ENCODE measurements around the gene AGPAT1. TPM values are rescaled to one million over a fixed set of nuclear protein-coding genes. Genes with fewer than 3 reads are reported as not detected.
A peak's percentile ranks its signal among the peaks of the same experiment; 100 is the strongest.

The AGPAT1 gene
- total and polyA plus RNA-seq, 10 of the 15 experiments (the other 5 are each of a cell fraction or from before 2014, with no cell fraction given): 13.9 to 39.5 (median 24.7) TPM

DNA sequence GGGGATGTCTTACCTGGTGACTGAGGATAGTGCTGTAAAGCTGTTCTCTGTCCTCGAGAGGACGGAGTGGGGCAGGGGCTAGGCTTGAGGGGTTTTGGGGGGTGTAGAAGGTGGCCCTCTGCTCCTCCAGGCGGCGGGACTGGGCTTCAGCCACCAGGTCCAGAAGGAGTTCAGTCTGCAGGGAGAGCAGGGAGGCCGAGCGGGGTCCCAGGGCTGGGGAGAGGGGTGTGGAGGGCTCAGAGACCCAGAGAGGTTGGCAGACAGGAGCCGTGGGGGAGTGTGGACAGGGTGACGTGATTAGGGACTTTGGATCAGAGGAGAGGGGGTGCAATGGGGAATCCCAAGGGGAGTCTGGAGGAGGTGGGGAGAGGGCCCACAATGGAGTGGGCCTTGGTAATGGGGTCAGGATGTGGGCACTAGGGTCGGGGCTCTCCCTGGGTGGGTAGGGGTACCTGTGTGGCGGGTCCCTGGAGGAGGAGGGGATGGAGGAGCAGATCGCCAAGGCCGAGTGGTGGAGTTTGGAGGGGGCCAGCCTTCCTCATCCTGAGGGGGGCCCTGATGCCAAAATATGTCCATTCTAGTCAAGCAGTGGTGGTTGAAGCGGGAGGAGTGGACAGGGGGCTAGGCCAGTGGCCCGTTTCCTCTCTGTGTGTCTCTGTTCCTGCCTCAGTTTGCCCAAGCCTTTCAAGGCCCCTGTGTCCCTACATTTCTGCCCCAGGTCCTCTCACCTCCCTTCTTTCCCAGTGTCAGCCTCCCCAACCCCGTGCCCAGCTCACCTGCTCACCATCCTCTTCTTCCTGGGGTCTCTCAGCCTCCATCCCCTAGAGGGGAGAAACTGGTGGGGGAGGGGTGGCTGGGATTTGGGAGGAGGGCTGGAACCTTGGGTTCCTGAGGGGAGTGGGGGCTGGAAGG, 16.1 kb upstream of the AGPAT1 start:
- Histone ChIP-seq H3K79me2 (ENCODE audit: control insufficient read depth, insufficient read depth, low read length) (peaks cover 58% of the 10 kb centered on the region), H3K27ac (ENCODE audit: control insufficient read depth, insufficient read depth) (peak overlapping the region; percentile 100), H3K4me1 (ENCODE audit: control insufficient read depth, insufficient read depth, low read length) (peaks cover 32% of the 10 kb centered on the region), H4K20me1 (ENCODE audit: control insufficient read depth, insufficient read depth) (no peaks in the 10 kb centered on the region), H3K9me3 (replicated peaks; ENCODE audit: control insufficient read depth, insufficient read depth, low read length) (no peaks in the 10 kb centered on the region), H3K27me3 (replicated peaks in 1 of 2; ENCODE audit: control insufficient read depth in 2 of 2, insufficient read depth in 2 of 2, low read length in 1 of 2) (no peaks in the 10 kb centered on the region), H3K36me3 (ENCODE audit: control insufficient read depth in 2 of 2, insufficient read depth in 2 of 2, low read length in 1 of 2) (peaks cover 0 to 2% of the 10 kb centered on the region in 2 experiments; a peak in 2 of 4 replicates), H3K4me3 (peak overlapping the region; percentile 90), H3K9ac (ENCODE audit: control insufficient read depth, insufficient read depth, low read length) (peak overlapping the region; percentile 99), H3K4me2 (ENCODE audit: control insufficient read depth, insufficient read depth) (peak overlapping the region; percentile 99), H2AFZ (ENCODE audit: control insufficient read depth, low read depth, low read length) (no peak overlapping the region)
- intact Hi-C loops (cut with micrococcal nuclease; ENCODE audit: unreplicated experiment): loop anchor here (2.0 kb wide), 1 partner anchor 15 kb away; the partner anchor contains the start of gene AGPAT1
- ChIA-PET CTCF (interaction anchor here (1.3 to 4.2 kb wide), 4 partner anchors 13 to 73 kb away, joined by 4 to 35 read pairs (median 7); partner anchors contain the start of genes ATF6B and FKBPL), POLR2A (interaction anchor here (0.5 to 7.0 kb wide), 10 partner anchors 10 to 837 kb away, joined by 3 to 123 read pairs (median 4); partner anchors contain the start of genes AGPAT1, ATF6B, FKBPL and HLA-DMA), SMC1A (ENCODE audit: uncharacterized antibody, unreplicated experiment) (interaction anchor here (0.8 to 4.3 kb wide), 3 partner anchors 14 to 62 kb away, joined by 3 to 41 read pairs (median 24); partner anchors contain the start of genes AGPAT1, ATF6B, FKBPL and RNF5), RAD21 (ENCODE audit: unreplicated experiment) (interaction anchor here (1.0 to 3.7 kb wide), 6 partner anchors 13 to 780 kb away, joined by 3 to 27 read pairs (median 8); partner anchors contain the start of genes AGPAT1, ATF6B, FKBPL and RNF5)
- DNase-seq (ENCODE audit: low read depth, low spot score): no peak
- ATAC-seq: no peak
- in situ Hi-C loops (cut with MboI): no loop called here
- BruUV-seq (replicated peaks): no TSS peak
- no peak for FAIRE-seq
- WGBS (ENCODE audit: insufficient coverage, insufficient replicate concordance, low lambda C conversion rate, missing lambda C conversion rate): 0% methylated on average over 14 of the region's 15 CpGs
- 0 out of 2 replicates have a peak, but pooled peaks have one; percentile 46 for TF ChIP-seq SMARCA5 (IDR thresholded peaks at IDR 0.05)
- no peak for TF ChIP-seq HSF1 (IDR thresholded peaks at IDR 0.05; ENCODE audit: low read depth, low read length)
- no peak for TF ChIP-seq KAT2A (conservative IDR thresholded peaks at IDR 0.05; ENCODE audit: control insufficient read depth, low read depth, low read length)
- peak; percentile 26 for TF ChIP-seq LARP7 (IDR thresholded peaks at IDR 0.05)
- peak; percentile 59; the same call in 1 of the 2 replicates for TF ChIP-seq NBN (IDR thresholded peaks at IDR 0.05)
- TF ChIP-seq, protein P1, sequence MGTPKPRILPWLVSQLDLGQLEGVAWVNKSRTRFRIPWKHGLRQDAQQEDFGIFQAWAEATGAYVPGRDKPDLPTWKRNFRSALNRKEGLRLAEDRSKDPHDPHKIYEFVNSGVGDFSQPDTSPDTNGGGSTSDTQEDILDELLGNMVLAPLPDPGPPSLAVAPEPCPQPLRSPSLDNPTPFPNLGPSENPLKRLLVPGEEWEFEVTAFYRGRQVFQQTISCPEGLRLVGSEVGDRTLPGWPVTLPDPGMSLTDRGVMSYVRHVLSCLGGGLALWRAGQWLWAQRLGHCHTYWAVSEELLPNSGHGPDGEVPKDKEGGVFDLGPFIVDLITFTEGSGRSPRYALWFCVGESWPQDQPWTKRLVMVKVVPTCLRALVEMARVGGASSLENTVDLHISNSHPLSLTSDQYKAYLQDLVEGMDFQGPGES (IDR thresholded peaks at IDR 0.05): no peak
- TF ChIP-seq NR2F1 (conservative IDR thresholded peaks at IDR 0.05): peak; percentile 39; the same call in 1 of the 2 replicates
- TF ChIP-seq IKZF1 (conservative IDR thresholded peaks at IDR 0.05): 0 out of 2 replicates have a peak, but pooled peaks have one; percentile 14
- TF ChIP-seq ZNF217 (IDR thresholded peaks at IDR 0.05): no peak
- TF ChIP-seq IKZF2 (IDR thresholded peaks at IDR 0.05): peak; percentile 11 to 43; a peak in 1 of 4 replicates
- TF ChIP-seq POLR2AphosphoS5 (IDR thresholded peaks at IDR 0.05; ENCODE audit: low read length): peak; percentile 55; the same call in 1 of the 2 replicates
- peak; percentile 72 for TF ChIP-seq ATF7 (IDR thresholded peaks at IDR 0.05; ENCODE audit: low read depth)
- TF ChIP-seq EED (IDR thresholded peaks at IDR 0.05; ENCODE audit: low read depth): no peak
- peak; percentile 84; the same call in 1 of the 2 replicates for TF ChIP-seq HDGF (IDR thresholded peaks at IDR 0.05)
- TF ChIP-seq DPF2 (IDR thresholded peaks at IDR 0.05): peak; percentile 16; the same call in 1 of the 2 replicates
- TF ChIP-seq, protein P2, sequence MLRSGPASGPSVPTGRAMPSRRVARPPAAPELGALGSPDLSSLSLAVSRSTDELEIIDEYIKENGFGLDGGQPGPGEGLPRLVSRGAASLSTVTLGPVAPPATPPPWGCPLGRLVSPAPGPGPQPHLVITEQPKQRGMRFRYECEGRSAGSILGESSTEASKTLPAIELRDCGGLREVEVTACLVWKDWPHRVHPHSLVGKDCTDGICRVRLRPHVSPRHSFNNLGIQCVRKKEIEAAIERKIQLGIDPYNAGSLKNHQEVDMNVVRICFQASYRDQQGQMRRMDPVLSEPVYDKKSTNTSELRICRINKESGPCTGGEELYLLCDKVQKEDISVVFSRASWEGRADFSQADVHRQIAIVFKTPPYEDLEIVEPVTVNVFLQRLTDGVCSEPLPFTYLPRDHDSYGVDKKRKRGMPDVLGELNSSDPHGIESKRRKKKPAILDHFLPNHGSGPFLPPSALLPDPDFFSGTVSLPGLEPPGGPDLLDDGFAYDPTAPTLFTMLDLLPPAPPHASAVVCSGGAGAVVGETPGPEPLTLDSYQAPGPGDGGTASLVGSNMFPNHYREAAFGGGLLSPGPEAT (IDR thresholded peaks at IDR 0.05; ENCODE audit: low read depth): peak; percentile 14; the same call in 1 of the 2 replicates
- 0 out of 2 replicates have a peak, but pooled peaks have one; percentile 14 for TF ChIP-seq MTA2 (IDR thresholded peaks at IDR 0.05; ENCODE audit: low read depth)
- TF ChIP-seq CBFB (IDR thresholded peaks at IDR 0.05; ENCODE audit: low read depth): no peak
- TF ChIP-seq MXI1 (IDR thresholded peaks at IDR 0.05; ENCODE audit: low read depth, low read length): no peak
- peak; percentile 86; the same call in 1 of the 2 replicates for TF ChIP-seq WRNIP1 (IDR thresholded peaks at IDR 0.05; ENCODE audit: borderline replicate concordance, low read depth, low read length)

Data from GM12878 (cell line).